ENCODE data around the gene ALDH1L2. TPM values are rescaled to one million over a fixed set of nuclear protein-coding genes. Genes with fewer than 3 reads are reported as not detected.
A peak's percentile ranks its signal among the peaks of the same experiment; 100 is the strongest.
"Not testable (repeated sequence)": the region's sequence is repeated elsewhere in the genome, so short reads cannot be mapped to it uniquely, and the experiment has no call there.

The ALDH1L2 gene
- total RNA-seq, 1 donor from 2014 or later = 5.0 TPM

GRCh38 chr12:105102673-105103072 is 18.4 kb upstream of the ALDH1L2 start:
- Histone ChIP-seq H3K4me1 (no peaks in the 10 kb centered on the region), H3K27me3 (no peaks in the 10 kb centered on the region), H3K36me3 (no peaks in the 10 kb centered on the region), H3K4me3 (no peak overlapping the region), H3K9me3 (no peaks in the 10 kb centered on the region), H3K27ac (no peak overlapping the region)
- intact Hi-C loops (cut with DNase I) = no loop called here
- DNase-seq (no peak), ATAC-seq (no peak)
- no peak for TF ChIP-seq CTCF (IDR thresholded peaks at IDR 0.05)

- Histone ChIP-seq H3K9me3 (no peaks in the 10 kb centered on the region), H3K27ac (no peak overlapping the region), H3K4me3 (no peak overlapping the region), H3K4me1 (no peaks in the 10 kb centered on the region), H3K27me3 (no peaks in the 10 kb centered on the region), H3K36me3 (no peaks in the 10 kb centered on the region)
- ATAC-seq = no peak
- intact Hi-C loops (cut with DNase I) = no loop called here
- TF ChIP-seq CTCF (IDR thresholded peaks at IDR 0.05) = peak; percentile 6
- no peak for DNase-seq
Observed at GRCh38 chr12:105100998-105101397, 16.7 kb upstream of the ALDH1L2 start.

GRCh38 chr12:105100207-105100985 is 16.1 kb upstream of the ALDH1L2 start:
- intact Hi-C loops (cut with DNase I) = no loop called here
- ATAC-seq = no peak
- Histone ChIP-seq H3K4me1 (no peaks in the 10 kb centered on the region), H3K4me3 (no peak overlapping the region), H3K36me3 (no peaks in the 10 kb centered on the region), H3K27ac (no peak overlapping the region), H3K9me3 (peaks cover 6% of the 10 kb centered on the region), H3K27me3 (no peaks in the 10 kb centered on the region)
- no peak for DNase-seq
- no peak for TF ChIP-seq CTCF (IDR thresholded peaks at IDR 0.05)

- H3K36me3 ChIP-seq = no peaks in the 10 kb centered on the region
- no peak overlapping the region for H3K27ac ChIP-seq
- H3K9me3 ChIP-seq = peaks cover 8% of the 10 kb centered on the region
- H3K4me3 ChIP-seq = no peak overlapping the region
- TF ChIP-seq CTCF (IDR thresholded peaks at IDR 0.05) = no peak
- no peak for DNase-seq
- H3K27me3 ChIP-seq = no peaks in the 10 kb centered on the region
- peak; percentile 44 for ATAC-seq
- intact Hi-C loops (cut with DNase I) = no loop called here
- H3K4me1 ChIP-seq = no peaks in the 10 kb centered on the region
Observed at GRCh38 chr12:105099356-105099755, 15.1 kb upstream of the ALDH1L2 start.

GRCh38 chr12:105095338-105095737 is 11.1 kb upstream of the ALDH1L2 start:
- H3K4me1 ChIP-seq; H3K27ac ChIP-seq; H3K27me3 ChIP-seq; DNase-seq; ATAC-seq; intact Hi-C loops (cut with DNase I); H3K9me3 ChIP-seq; H3K36me3 ChIP-seq; H3K4me3 ChIP-seq: not testable (repeated sequence)

- H3K4me3 ChIP-seq = peak overlapping the region; percentile 4
Observed at GRCh38 chr12:105092336-105092735, 8.1 kb upstream of the ALDH1L2 start.

More at GRCh38 chr12:105092336-105092735, 8.1 kb upstream of the ALDH1L2 start:
- Histone ChIP-seq H3K4me1 (no peaks in the 10 kb centered on the region), H3K27ac (no peak overlapping the region), H3K36me3 (no peaks in the 10 kb centered on the region), H3K27me3 (no peaks in the 10 kb centered on the region), H3K9me3 (peaks cover 8% of the 10 kb centered on the region)
- intact Hi-C loops (cut with DNase I) = no loop called here
- ATAC-seq (peak; percentile 51), DNase-seq (no peak)
- TF ChIP-seq CTCF (IDR thresholded peaks at IDR 0.05) = no peak
